HG02973 (cell line): ENCODE measurements around the gene NCOA6.
A peak's percentile ranks its signal among the peaks of the same experiment; 100 is the strongest.
"Not testable (repeated sequence)": the region's sequence is repeated elsewhere in the genome, so short reads cannot be mapped to it uniquely, and the experiment has no call there.

Experiments used
- ATAC-seq: cut with Tn5 transposase; IDR thresholded peaks from one replicate; pipeline ENCODE4 v1.9.1; 2021; ENCODE audit warnings: moderate library complexity; ENCODE audit not compliant: unreplicated experiment

The NCOA6 gene

DNA sequence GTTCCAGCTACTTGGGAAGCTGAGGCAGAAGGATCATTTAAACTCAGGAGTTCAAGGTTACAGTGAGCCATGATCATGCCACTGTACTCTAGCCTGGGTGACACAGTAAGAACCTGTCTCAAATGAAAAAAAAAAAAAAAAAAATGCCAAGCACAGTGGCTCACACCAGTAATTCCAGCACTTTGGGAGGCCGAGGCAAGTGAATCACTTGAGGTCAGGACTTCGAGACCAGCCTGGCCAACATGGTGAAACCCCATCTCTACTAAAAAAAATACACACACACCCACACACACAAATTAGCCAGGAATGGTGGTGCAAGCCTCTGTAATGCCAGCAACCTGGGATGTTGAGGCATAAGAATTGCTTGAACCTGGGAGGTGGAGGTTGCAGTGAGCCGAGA lies 102.9 kb downstream of the NCOA6 start:
- not testable (repeated sequence) for ATAC-seq

DNA sequence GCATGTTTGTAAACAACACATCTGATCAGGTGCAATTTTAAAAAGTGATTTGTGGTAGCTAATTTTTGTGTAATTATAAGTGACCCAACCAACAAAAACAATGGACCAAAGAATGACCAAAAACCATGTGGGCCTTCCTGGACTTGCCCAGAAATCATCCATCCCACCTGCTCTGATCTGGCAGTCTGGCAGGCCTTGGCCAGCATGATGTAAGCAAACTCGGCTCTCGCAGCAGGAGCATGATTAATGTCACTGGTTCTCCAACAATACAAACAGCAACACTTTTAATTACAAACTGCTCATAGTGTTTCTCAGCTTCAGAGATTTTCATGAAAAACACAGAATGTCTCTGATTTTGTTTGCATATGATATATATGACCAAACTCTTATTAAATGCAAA lies 105.2 kb downstream of the NCOA6 start:
- no peak for ATAC-seq

- ATAC-seq = peak; percentile 74
Measured at GRCh38 chr20:34719242-34720017, 106.0 kb downstream of the NCOA6 start.

- no peak for ATAC-seq
Measured at GRCh38 chr20:34717230-34718095, 108.0 kb downstream of the NCOA6 start.

GRCh38 chr20:34716921-34717229 lies 108.6 kb downstream of the NCOA6 start:
- no peak for ATAC-seq

DNA sequence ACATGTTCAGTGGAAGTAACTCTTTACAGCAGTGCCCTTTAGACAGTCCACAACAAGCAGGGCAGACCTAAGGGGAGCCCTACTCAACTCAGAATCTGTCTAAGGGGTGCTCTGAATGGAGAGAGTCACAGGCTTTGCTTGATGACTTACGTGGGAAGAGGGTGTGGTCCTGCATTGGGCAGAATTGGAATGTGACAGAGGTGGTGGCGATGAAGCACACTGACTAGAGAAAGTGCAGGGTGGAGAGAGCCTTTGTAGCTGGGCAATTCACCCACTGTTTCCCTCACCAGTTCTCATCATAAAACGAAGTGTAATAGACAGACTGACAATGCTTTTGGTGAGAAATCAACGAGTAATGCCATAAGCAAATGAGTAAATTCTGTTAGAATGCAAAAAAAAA lies 110.1 kb downstream of the NCOA6 start:
- ATAC-seq = no peak

DNA sequence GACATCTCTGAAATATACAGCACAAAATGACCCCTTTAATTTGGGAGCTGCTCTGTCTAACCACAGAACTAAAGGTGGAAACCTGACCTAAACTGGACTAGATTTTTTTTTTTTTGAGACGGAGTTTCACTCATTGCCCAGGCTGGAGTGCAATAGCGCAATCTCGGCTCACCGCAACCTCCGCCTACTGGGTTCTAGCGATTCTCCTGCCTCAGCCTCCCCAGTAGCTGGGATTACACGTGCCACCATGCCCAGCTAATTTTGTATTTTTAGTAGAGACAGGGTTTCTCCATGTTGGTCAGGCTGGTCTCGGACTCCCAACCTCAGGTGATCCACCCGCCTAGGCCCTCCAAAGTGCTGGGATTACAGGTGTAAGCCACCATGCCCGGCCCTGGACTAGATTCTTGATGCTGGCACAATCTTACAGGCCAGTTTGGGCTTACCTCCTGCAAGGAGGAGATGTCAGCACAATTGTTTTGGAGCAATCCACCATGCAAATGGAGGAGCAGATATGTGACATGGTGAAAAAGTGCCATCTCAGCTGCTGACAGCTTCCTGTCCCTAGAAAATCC lies 111.4 kb downstream of the NCOA6 start:
- ATAC-seq = not testable (repeated sequence)

GRCh38 chr20:34713194-34713943 lies 112.1 kb downstream of the NCOA6 start:
- no peak for ATAC-seq

DNA sequence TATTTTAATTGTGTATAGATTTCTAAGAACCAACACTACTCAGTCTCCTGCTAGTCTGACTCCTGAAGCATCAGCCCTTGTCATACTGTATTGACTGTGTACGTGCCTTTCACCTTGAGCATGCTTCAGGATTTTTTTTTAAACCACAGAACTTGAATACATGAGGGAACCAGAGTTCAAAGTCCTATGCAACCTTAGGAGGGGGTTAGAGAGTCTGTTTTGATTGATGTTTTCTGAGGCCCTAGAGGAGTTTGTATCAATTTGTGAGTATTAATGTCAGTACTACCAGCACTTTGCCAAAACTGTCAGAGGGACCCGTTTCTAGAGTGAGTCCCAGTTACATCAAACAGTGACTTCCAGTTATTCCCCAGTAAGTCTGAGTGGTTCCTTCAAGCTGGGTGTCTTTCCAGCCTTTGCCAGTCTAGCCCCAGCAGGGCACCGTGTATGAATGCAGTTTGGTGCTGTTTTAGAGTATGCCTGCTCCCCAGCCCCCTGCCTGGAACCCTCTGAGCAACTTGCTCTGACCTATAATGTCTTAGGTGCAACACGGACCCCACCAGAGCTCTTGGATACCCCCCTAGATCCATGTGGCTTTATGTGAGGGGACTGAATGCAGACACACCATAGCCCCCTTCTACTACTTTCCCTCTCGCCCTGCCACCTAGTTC lies 112.8 kb downstream of the NCOA6 start:
- ATAC-seq = no peak

- ATAC-seq = no peak
Measured at GRCh38 chr20:34711813-34712430, 113.5 kb downstream of the NCOA6 start.

DNA sequence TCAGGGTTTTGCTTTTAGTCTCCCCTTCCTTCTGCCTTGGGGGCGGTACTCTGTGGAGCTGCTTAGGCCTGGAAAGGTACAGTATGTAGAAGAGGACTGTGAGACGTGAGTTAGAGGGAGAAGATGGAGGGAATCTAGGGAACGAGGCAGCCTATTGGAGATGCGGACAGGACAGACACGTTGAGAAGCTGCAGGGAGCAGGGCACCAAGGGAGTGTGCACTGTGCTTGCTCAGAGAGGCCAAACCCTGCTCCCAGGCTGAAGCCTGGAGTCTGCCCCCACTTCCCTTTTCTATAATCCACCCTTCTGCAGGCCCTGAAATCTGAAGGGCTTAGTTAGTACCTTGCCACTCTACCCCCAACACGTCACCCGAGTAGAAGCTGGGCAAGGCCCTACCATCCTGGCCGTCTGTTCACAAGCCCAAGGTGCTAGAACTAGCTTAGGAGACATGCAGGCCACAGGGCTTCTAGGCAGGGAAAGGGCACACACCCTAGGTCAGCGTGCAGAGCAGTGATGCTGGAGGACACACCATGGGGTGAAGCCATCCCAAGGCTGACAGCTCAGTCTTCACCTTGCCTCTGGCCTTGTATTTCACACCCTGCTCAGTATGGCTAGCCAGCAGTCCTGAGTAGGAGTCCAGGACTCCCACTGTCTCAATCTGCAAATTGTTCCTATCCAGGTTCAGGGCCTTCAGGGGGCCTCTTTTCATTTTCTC lies 114.4 kb downstream of the NCOA6 start:
- no peak for ATAC-seq

- ATAC-seq = no peak
Measured at GRCh38 chr20:34710568-34710839, 114.9 kb downstream of the NCOA6 start.

DNA sequence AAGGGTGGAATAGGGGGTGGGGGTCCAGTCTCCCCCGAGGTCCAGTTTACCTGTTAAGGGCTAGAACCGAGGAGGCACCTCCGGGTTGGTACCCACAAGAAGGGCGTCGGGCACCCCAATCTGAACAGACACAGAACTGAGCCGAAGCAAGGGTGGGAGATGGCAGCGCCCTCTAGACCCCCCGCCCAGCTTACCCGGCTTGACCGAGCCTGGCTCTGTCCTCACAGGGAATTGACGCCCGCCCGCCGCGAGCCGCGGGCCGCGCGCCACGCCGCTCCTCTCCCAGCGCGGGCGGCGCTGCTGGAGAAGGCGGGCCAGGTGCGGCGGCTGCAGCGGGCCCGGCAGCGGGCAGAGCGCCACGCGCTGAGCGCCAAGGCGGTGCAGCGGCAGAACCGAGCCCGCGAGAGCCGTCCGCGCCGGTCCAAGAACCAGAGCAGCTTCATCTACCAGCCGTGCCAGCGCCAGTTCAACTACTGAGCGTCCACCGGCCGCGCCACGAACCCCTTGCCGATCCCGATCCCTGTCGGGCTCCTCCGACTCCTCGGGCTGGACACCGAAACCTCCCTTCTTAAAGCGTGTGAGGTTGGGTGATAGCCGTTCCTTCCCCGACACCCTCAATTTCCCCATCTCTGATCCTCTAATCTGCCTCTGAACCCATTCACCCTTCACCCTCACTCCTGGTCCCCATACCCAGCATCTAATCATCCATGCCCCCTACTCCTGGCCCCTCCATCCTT lies 115.5 kb downstream of the NCOA6 start:
- ATAC-seq = peak; percentile 14

GRCh38 chr20:34709044-34709830 lies 116.2 kb downstream of the NCOA6 start:
- peak; percentile 34 for ATAC-seq

DNA sequence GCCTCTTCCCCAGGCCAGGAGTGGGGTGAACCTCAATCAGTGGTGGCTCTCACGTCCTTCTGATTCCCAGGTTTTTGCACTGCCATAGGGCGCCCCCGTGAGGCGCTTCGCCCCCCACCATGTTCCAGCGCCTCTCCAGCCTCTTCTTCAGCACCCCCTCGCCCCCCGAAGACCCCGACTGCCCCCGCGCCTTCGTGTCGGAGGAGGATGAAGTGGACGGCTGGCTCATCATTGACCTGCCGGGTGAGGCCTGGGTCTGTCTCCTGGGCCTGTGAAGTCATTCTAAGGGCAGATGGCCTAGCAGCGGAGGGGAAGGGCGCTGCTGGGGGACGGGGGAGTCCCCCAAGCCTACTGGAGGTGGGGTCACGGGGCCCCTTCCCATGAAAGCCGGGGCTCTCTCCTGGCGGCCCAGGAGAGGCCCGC lies 116.8 kb downstream of the NCOA6 start:
- peak; percentile 14 for ATAC-seq

DNA sequence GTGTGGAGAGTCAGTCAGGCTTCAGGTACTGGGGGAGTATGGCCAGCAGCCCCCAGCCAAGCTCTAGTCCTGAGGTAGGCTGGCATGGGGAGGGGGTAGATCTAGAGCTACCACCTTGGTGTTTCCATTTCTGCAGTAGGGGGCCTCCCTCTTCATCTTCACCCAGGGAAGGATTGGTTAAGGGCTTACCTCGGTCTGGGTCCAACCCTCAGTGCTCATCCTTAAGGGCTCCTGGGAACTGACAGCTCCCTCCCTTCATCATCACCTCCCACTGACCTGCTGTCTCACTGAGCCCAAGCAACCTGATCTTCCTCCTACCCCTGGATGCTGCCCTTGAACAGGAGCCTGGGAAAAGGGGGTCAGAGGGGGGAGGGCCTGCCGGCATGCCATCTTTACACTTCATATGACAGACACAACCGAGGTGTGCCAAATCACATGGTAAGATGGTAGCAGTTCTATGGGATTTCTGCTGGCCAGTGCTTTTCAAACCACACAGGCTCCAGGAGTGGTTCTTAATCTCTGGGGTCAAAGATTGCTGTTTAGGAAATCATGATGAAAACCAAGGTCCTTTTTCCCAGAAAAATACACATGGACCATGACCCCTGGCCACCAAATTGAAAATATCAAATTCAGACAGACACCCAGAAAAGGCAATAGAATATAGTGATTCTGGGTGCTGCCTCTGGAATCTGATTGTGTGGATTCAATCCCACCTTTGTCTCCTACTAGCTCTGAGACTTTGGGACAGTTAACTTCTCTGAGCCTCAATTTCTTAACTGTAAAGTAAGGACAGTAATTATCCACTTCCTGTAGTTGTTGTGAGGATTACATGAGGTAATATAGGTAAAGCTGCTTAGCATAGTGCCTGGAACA lies 118.3 kb downstream of the NCOA6 start:
- no peak for ATAC-seq

GRCh38 chr20:34706302-34706875 lies 119.1 kb downstream of the NCOA6 start:
- no peak for ATAC-seq
